Left lung (tissue), 10 donors: ENCODE data around the gene SLC7A6. TPM values are rescaled to one million over a fixed set of nuclear protein-coding genes. Genes with fewer than 3 reads are reported as not detected.

Experiments
- ATAC-seq: fragments of 200-7000 bp; cut with Tn5 transposase; one replicate; pipeline ENCODE4 v1.9.1; 2020; ENCODE audit warnings: moderate library complexity
- DNase-seq, 4 donors: peaks; one replicate each; pipeline ENCODE4 v3.0.0-alpha.2; 2013 to 2020
- H3K27ac ChIP-seq, 2 donors: fragments of 200-600 bp; sonication (generic) in 1 of 2; one replicate each; pipeline versions ENCODE4 v1.5.0 to v1.8.0; 2020 to 2021
- H3K27me3 ChIP-seq, 2 donors: fragments of 200-600 bp; sonication (generic) in 1 of 2; one replicate each; pipeline versions ENCODE4 v1.5.0 to v1.8.0; 2020 to 2021
- H3K36me3 ChIP-seq, 2 donors: fragments of 200-600 bp; sonication (generic) in 1 of 2; one replicate each; pipeline versions ENCODE4 v1.5.0 to v1.8.0; 2020 to 2021
- H3K4me1 ChIP-seq, 2 donors: fragments of 200-600 bp; one replicate each; pipeline ENCODE4 v1.8.0; 2021
- H3K4me3 ChIP-seq, 2 donors: fragments of 200-600 bp; sonication (generic) in 1 of 2; one replicate each; pipeline versions ENCODE4 v1.5.0 to v1.8.0; 2020 to 2021; ENCODE audit warnings: mild to moderate bottlenecking in 1 of 2
- H3K9me3 ChIP-seq, 2 donors: fragments of 200-600 bp; sonication (generic) in 1 of 2; one replicate each; pipeline versions ENCODE4 v1.5.0 to v1.8.0; 2020 to 2021
- intact Hi-C, 2 donors: fragments of 100-400 bp; cut with DNase I; formaldehyde crosslinking; loops; one replicate each; pipeline versions ENCODE4 v1.11.2 to v1.14.2; 2022
- polyA plus RNA-seq, 6 donors: library from polyadenylated mRNA; unstranded; fragments of 120-200 nt; gene quantifications; one replicate each; pipeline ENCODE4 v1.2.1, GENCODE V29; 2013; ENCODE audit not compliant: insufficient read length in 6 of 6
- total RNA-seq, 2 donors: library from RNA; stranded (reverse); fragmentation: NEBNext Ultra II Directional; extraction: Animal tissue kit (Norgen Biotek cat#: 25700); gene quantifications; one replicate each; pipeline ENCODE4 v1.2.1, GENCODE V29; 2021
- TF ChIP-seq, protein P1 (sequence below), 2 donors: fragments of 200-600 bp; sonication (generic) in 1 of 2; IDR thresholded peaks; one replicate each; pipeline versions ENCODE4 v1.5.0 to v1.8.0; 2021; ENCODE audit warnings: antibody characterized with exemption in 2 of 2
- donor health status: DM: no; HTN: yes; CAD: no.
- donor health status: DM: no; HTN: no; CAD: no.

SLC7A6 gene
- total and polyA plus RNA-seq, 8 donors = 9.6 to 55.6 (median 12.2) TPM

GRCh38 chr16:68274441-68274840, 10.1 kb downstream of the SLC7A6 start:
- H3K27ac ChIP-seq = no peak overlapping the region
- H3K4me1 ChIP-seq = peaks cover 8 to 27% of the 10 kb centered on the region in 2 donors

DNA sequence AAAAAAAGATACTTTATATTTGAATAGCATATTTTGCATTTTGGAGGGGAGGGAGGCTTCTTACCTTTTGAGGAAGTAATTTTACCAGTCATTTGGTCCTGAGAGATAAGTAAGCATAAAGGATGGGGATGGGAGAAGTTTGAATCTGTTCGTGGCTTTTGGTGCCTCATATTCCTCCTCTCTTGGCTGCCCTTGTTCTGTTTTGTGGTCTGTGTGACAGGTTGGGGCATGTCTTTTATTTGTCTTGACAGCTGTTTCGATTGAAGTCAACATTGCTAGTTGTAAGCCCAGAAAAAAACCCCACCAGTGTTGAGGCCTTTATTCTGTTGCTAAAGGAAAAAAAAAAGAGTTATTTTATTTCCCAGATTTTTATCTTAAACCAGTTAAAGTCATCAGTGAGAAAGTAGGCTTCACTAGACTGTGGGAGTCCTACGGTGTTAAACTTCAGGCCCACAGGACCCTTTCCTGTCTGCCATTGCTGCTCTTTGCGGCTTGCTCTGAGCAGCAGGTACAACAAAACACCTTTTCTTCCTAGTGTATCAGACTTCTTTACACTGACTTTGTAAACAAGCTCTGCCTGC, 11.4 kb downstream of the SLC7A6 start:
- peak overlapping the region; percentile 57 to 70 for H3K27ac ChIP-seq
- ATAC-seq = peak; percentile 36

More at GRCh38 chr16:68274441-68274840, 10.1 kb downstream of the SLC7A6 start:
- Histone ChIP-seq H3K4me3 (no peak overlapping the region), H3K36me3 (peaks cover 0 to 33% of the 10 kb centered on the region in 2 donors), H3K9me3 (no peaks in the 10 kb centered on the region), H3K27me3 (no peaks in the 10 kb centered on the region)
- TF ChIP-seq, protein P1, sequence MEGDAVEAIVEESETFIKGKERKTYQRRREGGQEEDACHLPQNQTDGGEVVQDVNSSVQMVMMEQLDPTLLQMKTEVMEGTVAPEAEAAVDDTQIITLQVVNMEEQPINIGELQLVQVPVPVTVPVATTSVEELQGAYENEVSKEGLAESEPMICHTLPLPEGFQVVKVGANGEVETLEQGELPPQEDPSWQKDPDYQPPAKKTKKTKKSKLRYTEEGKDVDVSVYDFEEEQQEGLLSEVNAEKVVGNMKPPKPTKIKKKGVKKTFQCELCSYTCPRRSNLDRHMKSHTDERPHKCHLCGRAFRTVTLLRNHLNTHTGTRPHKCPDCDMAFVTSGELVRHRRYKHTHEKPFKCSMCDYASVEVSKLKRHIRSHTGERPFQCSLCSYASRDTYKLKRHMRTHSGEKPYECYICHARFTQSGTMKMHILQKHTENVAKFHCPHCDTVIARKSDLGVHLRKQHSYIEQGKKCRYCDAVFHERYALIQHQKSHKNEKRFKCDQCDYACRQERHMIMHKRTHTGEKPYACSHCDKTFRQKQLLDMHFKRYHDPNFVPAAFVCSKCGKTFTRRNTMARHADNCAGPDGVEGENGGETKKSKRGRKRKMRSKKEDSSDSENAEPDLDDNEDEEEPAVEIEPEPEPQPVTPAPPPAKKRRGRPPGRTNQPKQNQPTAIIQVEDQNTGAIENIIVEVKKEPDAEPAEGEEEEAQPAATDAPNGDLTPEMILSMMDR (IDR thresholded peaks at IDR 0.05) = no peak
- DNase-seq (no peak), ATAC-seq (no peak)
- intact Hi-C loops = no loop called here

DNA sequence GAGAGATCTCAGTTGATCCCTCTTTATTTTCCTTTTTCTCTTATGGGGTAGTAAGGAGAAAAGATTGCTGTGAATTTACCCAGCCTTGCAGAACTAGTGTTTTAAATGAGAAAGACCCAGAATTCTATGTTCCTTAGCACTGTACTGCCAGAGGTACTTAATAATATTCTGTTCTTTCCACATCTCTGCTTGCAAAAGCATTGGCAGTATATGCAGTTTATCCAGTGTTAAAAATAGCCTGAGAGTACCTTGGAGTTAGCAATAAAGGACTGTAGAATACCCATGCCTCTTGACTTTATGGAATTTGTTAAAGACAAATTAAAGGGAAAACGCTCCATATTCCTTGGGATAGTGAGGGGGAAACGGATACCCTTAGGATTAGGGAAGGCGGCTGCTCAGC, 11.9 kb downstream of the SLC7A6 start:
- TF ChIP-seq, protein P1 (IDR thresholded peaks at IDR 0.05) = no peak
- intact Hi-C loops = no loop called here
- Histone ChIP-seq H3K4me3 (no peak overlapping the region), H3K9me3 (no peaks in the 10 kb centered on the region), H3K36me3 (peaks cover 0 to 35% of the 10 kb centered on the region in 2 donors), H3K4me1 (peaks cover 8 to 22% of the 10 kb centered on the region in 2 donors), H3K27ac (peak overlapping the region; percentile 57 to 70), H3K27me3 (no peaks in the 10 kb centered on the region)
- ATAC-seq (peak; percentile 70), DNase-seq (peak in 1 of 4 donors; percentile 35)

More for the DNA sequence above, 11.4 kb downstream of the SLC7A6 start:
- Histone ChIP-seq H3K27me3 (no peaks in the 10 kb centered on the region), H3K4me1 (peaks cover 8 to 27% of the 10 kb centered on the region in 2 donors), H3K4me3 (no peak overlapping the region), H3K9me3 (no peaks in the 10 kb centered on the region), H3K36me3 (peaks cover 0 to 35% of the 10 kb centered on the region in 2 donors)
- DNase-seq = no peak
- intact Hi-C loops = no loop called here
- TF ChIP-seq, protein P1 (IDR thresholded peaks at IDR 0.05) = no peak

DNA sequence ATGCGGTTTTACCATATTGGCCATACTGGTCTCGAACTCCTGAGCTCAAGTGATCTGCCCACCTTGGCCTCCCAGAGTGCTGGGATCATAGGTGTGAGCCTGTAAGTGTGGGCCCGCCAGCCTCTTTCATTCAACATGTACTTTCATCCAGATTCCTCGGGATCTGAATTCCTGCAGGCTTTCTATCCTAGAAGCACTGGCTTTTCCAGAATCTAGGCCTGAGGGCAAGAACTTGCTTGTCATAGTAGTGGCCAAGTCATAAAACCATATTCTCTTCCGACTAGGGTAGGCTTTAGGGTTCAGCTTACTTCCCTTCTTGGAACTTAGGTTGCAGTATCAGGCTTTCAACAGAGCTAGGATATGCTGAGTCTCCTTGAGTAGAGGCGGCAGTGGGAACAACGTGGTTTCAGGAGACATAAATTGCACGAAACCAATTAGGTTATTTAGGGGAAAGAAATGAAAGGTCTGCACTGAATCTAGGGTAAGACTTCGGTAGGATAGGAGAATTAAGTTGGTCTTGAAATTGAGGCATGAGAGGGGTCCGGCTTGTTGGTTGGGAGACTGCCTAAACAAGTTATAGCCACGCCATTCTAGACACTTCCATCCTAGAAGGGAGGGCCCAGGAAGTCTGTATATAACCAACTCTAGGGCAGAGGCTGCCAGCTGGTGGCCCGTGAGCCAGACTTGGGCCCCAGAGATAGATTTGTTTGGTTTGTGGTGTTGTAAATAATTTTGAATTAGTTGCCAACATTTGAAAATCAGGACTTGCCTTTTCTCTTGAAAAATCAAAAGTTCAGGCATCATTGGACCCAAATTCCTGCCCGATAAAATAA, 15.6 kb downstream of the SLC7A6 start:
- DNase-seq (no peak), ATAC-seq (no peak)
- Histone ChIP-seq H3K4me3 (no peak overlapping the region), H3K27me3 (no peaks in the 10 kb centered on the region), H3K36me3 (peaks cover 0 to 30% of the 10 kb centered on the region in 2 donors), H3K9me3 (no peaks in the 10 kb centered on the region), H3K27ac (no peak overlapping the region), H3K4me1 (peaks cover 8 to 28% of the 10 kb centered on the region in 2 donors)
- TF ChIP-seq, protein P1 (IDR thresholded peaks at IDR 0.05) = no peak
- intact Hi-C loops = no loop called here
